SK-N-SH (cell line): ENCODE results near the gene INAVA. TPM values are rescaled to one million over a fixed set of nuclear protein-coding genes. Genes with fewer than 3 reads are reported as not detected.

Experiments used
- CTCF ChIA-PET: fragments of 300-600, 350-600 bp; formaldehyde crosslinking; extraction: SDS; loops from one replicate; lab custom pipeline; 2021; lab: Yijun Ruan, JAX
- POLR2A ChIA-PET: fragments of 350-600 bp; sonication (Branson Sonifier 250); formaldehyde crosslinking; extraction: SDS; loops from one replicate; lab custom pipeline; 2020; ENCODE audit warnings: antibody characterized with exemption, inconsistent platforms; lab: Yijun Ruan, JAX
- DNase-seq: peaks from one replicate; pipeline ENCODE4 v3.0.0; 2012
- H2AFZ ChIP-seq: fragments of 200-600 bp; sonication (generic); 2 replicates; pipeline ENCODE4 v1.8.1; 2016; ENCODE audit warnings: antibody characterized with exemption, mild to moderate bottlenecking, low read depth
- H3F3A ChIP-seq: fragments of 200-600 bp; sonication (generic); replicated peaks from 2 replicates; pipeline ENCODE3; 2016; ENCODE audit warnings: antibody characterized with exemption, mild to moderate bottlenecking; ENCODE audit not compliant: insufficient read depth
- H3K27ac ChIP-seq, 2 experiments: fragments of 200-500 bp in 1 of 2; fragments of 200-600 bp in 1 of 2; sonication (Bioruptor generic) in 1 of 2; sonication (generic), shearing (Covaris generic) in 1 of 2; 2 replicates each; pipeline versions ENCODE4 v1.5.1 to v1.6.1; 2014 to 2016; ENCODE audit warnings: low read depth in 2 of 2, inconsistent platforms in 1 of 2, low read length in 1 of 2, mild to moderate bottlenecking in 1 of 2, mixed read lengths in 1 of 2
- H3K27me3 ChIP-seq: fragments of 200-600 bp; sonication (generic), shearing (Covaris generic); 2 replicates; pipeline ENCODE4 v1.6.1; 2016; ENCODE audit warnings: mixed run types; ENCODE audit not compliant: insufficient read depth
- H3K36me3 ChIP-seq, 2 experiments: fragments of 200-500 bp in 1 of 2; fragments of 200-600 bp in 1 of 2; sonication (Bioruptor generic) in 1 of 2; sonication (generic) in 1 of 2; replicated peaks in 1 of 2; 2 replicates each; pipeline versions ENCODE3 to v1.5.1; 2014 to 2016; ENCODE audit warnings: low read length in 1 of 2, mild to moderate bottlenecking in 1 of 2; ENCODE audit not compliant: insufficient read depth in 2 of 2, control insufficient read depth in 1 of 2
- H3K4me1 ChIP-seq, 2 experiments: fragments of 200-500 bp in 1 of 2; fragments of 200-600 bp in 1 of 2; sonication (Bioruptor generic) in 1 of 2; sonication (generic), shearing (Covaris generic) in 1 of 2; 2 replicates each; pipeline versions ENCODE4 v1.5.1 to v1.6.1; 2014 to 2016; ENCODE audit warnings: low read depth in 1 of 2, low read length in 1 of 2, mixed run types in 1 of 2; ENCODE audit not compliant: insufficient read depth in 2 of 2, control insufficient read depth in 1 of 2
- H3K4me2 ChIP-seq: fragments of 200-600 bp; sonication (generic), shearing (Covaris generic); 2 replicates; pipeline ENCODE4 v1.6.1; 2017; ENCODE audit warnings: mixed run types
- H3K4me3 ChIP-seq, 2 experiments: fragments of 200-500 bp in 1 of 2; fragments of 200-600 bp in 1 of 2; sonication (Bioruptor generic) in 1 of 2; sonication (generic), shearing (Covaris generic) in 1 of 2; 2 replicates each; pipeline versions ENCODE4 v1.5.1 to v1.8.1; 2014 to 2016; ENCODE audit warnings: low read depth in 2 of 2, inconsistent platforms in 1 of 2, low read length in 1 of 2, mild to moderate bottlenecking in 1 of 2, mixed read lengths in 1 of 2, moderate library complexity in 1 of 2
- H3K79me2 ChIP-seq: fragments of 200-600 bp; sonication (generic); 2 replicates; pipeline ENCODE4 v1.8.1; 2017; ENCODE audit warnings: mild to moderate bottlenecking; ENCODE audit not compliant: insufficient read depth
- H3K9ac ChIP-seq: fragments of 200-600 bp; sonication (generic); 2 replicates; pipeline ENCODE4 v1.6.1; 2017; ENCODE audit warnings: mixed run types
- H3K9me2 ChIP-seq: fragments of 200-600 bp; sonication (generic); 2 replicates; pipeline ENCODE4 v1.6.1; 2017; ENCODE audit warnings: mixed run types
- H3K9me3 ChIP-seq: fragments of 200-600 bp; sonication (generic); 2 replicates; pipeline ENCODE4 v1.6.1; 2017; ENCODE audit warnings: mixed run types, mild to moderate bottlenecking, moderate library complexity
- H4K20me1 ChIP-seq: fragments of 200-600 bp; sonication (generic); 2 replicates; pipeline ENCODE4 v1.6.1; 2017; ENCODE audit warnings: mild to moderate bottlenecking, mixed run types; ENCODE audit not compliant: insufficient read depth
- ELF1 ChIP-seq: IDR thresholded peaks from 2 replicates; pipeline ENCODE4 v1.4.0; 2012
- EZH2phosphoT487 ChIP-seq: fragments of 200-600 bp; sonication (generic); IDR thresholded peaks from 2 replicates; pipeline ENCODE4 v1.6.1; 2017; ENCODE audit warnings: low read depth, mixed run types, mild to moderate bottlenecking, antibody characterized with exemption, moderate library complexity, borderline replicate concordance
- FOSL2 ChIP-seq: IDR thresholded peaks from 2 replicates; pipeline ENCODE4 v1.4.0; 2012; ENCODE audit warnings: low read depth, mild to moderate bottlenecking, moderate library complexity, borderline replicate concordance
- GATA2 ChIP-seq: sonication (generic); formaldehyde crosslinking; IDR thresholded peaks from 2 replicates; pipeline ENCODE4 v1.5.0; 2020; ENCODE audit warnings: mild to moderate bottlenecking, missing genetic modification reagents
- JUND ChIP-seq: IDR thresholded peaks from 2 replicates; pipeline ENCODE4 v1.4.0; 2012
- POLR2AphosphoS5 ChIP-seq: IDR thresholded peaks from 2 replicates; pipeline ENCODE4 v1.6.1; 2012; ENCODE audit warnings: low read depth, low read length
- RAD21 ChIP-seq: IDR thresholded peaks from 2 replicates; pipeline ENCODE4 v1.6.1; 2012; ENCODE audit warnings: mild to moderate bottlenecking, low read length
- RFX5 ChIP-seq: IDR thresholded peaks from 2 replicates; pipeline ENCODE4 v1.6.1; 2012; ENCODE audit warnings: mild to moderate bottlenecking, improper control_type of control experiment, low read length
- SIN3A ChIP-seq: IDR thresholded peaks from 2 replicates; pipeline ENCODE4 v1.6.1; 2012; ENCODE audit warnings: low read depth, mild to moderate bottlenecking, low read length, moderate library complexity, borderline replicate concordance
- SMC3 ChIP-seq: IDR thresholded peaks from 2 replicates; pipeline ENCODE4 v1.6.1; 2012; ENCODE audit warnings: low read depth, low read length, improper control_type of control experiment
- TAF1 ChIP-seq: IDR thresholded peaks from 2 replicates; pipeline ENCODE4 v1.6.1; 2012; ENCODE audit warnings: low read depth, mild to moderate bottlenecking, low read length, moderate library complexity, borderline replicate concordance
- TCF12 ChIP-seq: IDR thresholded peaks from 2 replicates; pipeline ENCODE4 v1.4.0; 2012
- TEAD4 ChIP-seq: IDR thresholded peaks from 2 replicates; pipeline ENCODE4 v1.4.0; 2012; ENCODE audit warnings: mild to moderate bottlenecking, borderline replicate concordance; ENCODE audit not compliant: insufficient read depth
- YY1 ChIP-seq: IDR thresholded peaks from 2 replicates; pipeline ENCODE4 v1.4.0; 2012; ENCODE audit warnings: low read depth, mild to moderate bottlenecking
- WGBS: methylation state at CpG from one replicate; pipeline ENCODE4 v1.1.6; 2017; ENCODE audit warnings: low lambda C conversion rate; 5-methylcytosine and 5-hydroxymethylcytosine counted together
- polyA plus RNA-seq, 3 experiments: library from polyadenylated mRNA; depleted of rRNA; stranded (reverse); fragments of >200 nt; gene quantifications; 2 replicates each; pipeline ENCODE4 v1.2.3, GENCODE V29; 2012
- TF ChIP-seq, protein P1 (sequence below): IDR thresholded peaks from 2 replicates; pipeline ENCODE4 v1.4.0; 2012; ENCODE audit warnings: low read depth, borderline replicate concordance
- TF ChIP-seq, protein P2 (sequence below): IDR thresholded peaks from 2 replicates; pipeline ENCODE4 v1.4.0; 2012; ENCODE audit warnings: low read depth

INAVA gene
- polyA plus RNA-seq, 1 of the 3 experiments (the other 2 are of a cell fraction): 0.12 TPM

DNA sequence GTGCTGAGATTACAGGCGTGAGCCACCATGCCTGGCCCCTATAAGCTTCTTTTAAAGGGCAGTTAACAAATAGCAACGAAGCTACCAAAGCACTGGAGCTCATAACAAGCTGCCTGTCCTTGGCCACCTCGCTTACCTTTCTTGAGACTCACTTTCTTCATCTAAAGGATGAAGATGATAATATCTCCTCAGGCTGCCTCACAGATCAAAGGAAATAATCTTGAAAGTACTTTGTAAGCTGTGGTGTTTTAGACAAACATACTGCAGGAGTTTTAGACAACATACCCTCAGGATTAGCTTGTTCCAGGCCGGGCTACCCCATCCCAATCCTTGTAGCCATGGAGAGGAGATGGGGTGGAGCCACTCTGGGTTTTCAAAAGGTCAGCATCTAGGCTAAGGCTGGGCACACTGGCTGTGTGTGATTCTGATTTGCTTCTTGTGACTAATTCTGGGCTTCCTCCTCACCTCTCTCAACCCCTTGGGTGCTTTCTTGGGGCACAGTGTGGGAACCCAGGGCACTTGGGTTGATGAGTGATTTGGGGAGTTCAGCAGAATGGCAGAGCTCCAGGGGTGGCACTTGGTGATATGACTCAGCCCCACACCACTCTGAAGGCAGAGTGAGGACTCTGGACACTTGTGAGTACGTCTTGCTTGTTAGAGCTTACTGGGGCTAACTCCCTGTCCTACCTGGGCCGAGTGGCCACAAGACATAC, 16.7 kb upstream of the INAVA start:
- no peaks in the 10 kb centered on the region; the same call in 1 of the 2 replicates for H3K27me3 ChIP-seq
- 57% methylated on average over 6 of the region's 6 CpGs for WGBS
- CTCF ChIA-PET: interaction anchor here (1.1 to 3.0 kb wide), 3 partner anchors 13 to 236 kb away, joined by 3 to 13 read pairs (median 3); no protein-coding TSS in a partner anchor
- no peak overlapping the region for H3K4me2 ChIP-seq
- H2AFZ ChIP-seq: no peak overlapping the region
- H3K9ac ChIP-seq: no peak overlapping the region
- no peaks in the 10 kb centered on the region for H3K9me3 ChIP-seq
- H3F3A ChIP-seq: no peaks in the 10 kb centered on the region
- no peaks in the 10 kb centered on the region; a peak in 1 of 4 replicates for H3K4me1 ChIP-seq
- no peaks in the 10 kb centered on the region for H3K79me2 ChIP-seq
- TF ChIP-seq ELF1 (no peak), TEAD4 (no peak), SIN3A (no peak), EZH2phosphoT487 (no peak)
- TF ChIP-seq, all 33 proteins: peak for 0
- H3K27ac ChIP-seq: no peak overlapping the region
- no peak overlapping the region for H3K4me3 ChIP-seq
- no peaks in the 10 kb centered on the region for H4K20me1 ChIP-seq
- no peaks in the 10 kb centered on the region for H3K9me2 ChIP-seq
- POLR2A ChIA-PET: no interaction called here
- no peak for DNase-seq
- no peaks in the 10 kb centered on the region for H3K36me3 ChIP-seq

DNA sequence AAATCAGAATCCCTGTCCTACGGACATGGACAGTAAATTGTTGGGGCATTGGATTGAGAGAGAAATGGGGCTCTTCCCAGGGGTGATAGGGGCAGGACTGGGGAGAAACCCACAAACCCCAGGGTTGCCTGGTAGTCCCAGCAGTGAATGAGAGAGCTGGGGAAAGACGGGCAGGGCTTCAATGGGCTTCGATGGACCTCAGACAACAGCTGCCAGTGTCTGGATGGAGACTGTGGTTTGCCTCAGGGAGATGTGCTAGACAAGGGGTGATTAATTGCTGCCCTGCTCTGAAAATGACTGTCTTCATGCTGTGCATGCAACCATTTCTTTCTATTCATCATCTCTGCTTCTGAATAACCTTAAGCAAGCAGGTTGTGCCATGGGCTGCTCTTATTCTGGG, 14.5 kb upstream of the INAVA start:
- POLR2A ChIA-PET: no interaction called here
- CTCF ChIA-PET: interaction anchor here (1.2 kb wide), 1 partner anchor 11 kb away, joined by 4 read pairs; no protein-coding TSS in a partner anchor

DNA sequence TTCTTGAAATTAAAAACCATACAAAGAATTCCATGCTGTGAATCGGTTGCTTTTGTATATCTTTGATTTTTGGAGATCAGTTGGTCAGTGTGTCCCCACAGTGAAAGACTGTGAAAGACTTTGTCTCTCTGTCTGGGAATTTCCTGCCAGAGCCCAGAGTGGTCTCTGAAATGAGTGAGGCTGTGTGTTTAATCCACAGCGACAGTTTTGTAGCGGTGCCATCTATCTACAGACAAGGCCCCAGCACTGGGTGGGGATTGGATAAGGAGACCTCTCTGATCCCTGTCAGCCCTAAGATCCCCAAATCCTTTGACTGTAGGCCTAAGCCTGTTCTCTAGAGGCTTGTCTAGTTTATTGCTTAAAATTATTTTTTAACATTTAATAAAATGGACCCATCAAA, 11.6 kb upstream of the INAVA start:
- DNase-seq: no peak
- no peaks in the 10 kb centered on the region for H3F3A ChIP-seq
- H2AFZ ChIP-seq: no peak overlapping the region
- TF ChIP-seq RAD21 (no peak), TAF1 (no peak), GATA2 (CRISPR knock-in tag) (no peak), POLR2AphosphoS5 (no peak), SMC3 (no peak), TCF12 (no peak), FOSL2 (no peak), JUND (no peak)
- TF ChIP-seq, protein P1, sequence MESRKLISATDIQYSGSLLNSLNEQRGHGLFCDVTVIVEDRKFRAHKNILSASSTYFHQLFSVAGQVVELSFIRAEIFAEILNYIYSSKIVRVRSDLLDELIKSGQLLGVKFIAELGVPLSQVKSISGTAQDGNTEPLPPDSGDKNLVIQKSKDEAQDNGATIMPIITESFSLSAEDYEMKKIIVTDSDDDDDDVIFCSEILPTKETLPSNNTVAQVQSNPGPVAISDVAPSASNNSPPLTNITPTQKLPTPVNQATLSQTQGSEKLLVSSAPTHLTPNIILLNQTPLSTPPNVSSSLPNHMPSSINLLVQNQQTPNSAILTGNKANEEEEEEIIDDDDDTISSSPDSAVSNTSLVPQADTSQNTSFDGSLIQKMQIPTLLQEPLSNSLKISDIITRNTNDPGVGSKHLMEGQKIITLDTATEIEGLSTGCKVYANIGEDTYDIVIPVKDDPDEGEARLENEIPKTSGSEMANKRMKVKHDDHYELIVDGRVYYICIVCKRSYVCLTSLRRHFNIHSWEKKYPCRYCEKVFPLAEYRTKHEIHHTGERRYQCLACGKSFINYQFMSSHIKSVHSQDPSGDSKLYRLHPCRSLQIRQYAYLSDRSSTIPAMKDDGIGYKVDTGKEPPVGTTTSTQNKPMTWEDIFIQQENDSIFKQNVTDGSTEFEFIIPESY: no peak
- TF ChIP-seq, protein P2, sequence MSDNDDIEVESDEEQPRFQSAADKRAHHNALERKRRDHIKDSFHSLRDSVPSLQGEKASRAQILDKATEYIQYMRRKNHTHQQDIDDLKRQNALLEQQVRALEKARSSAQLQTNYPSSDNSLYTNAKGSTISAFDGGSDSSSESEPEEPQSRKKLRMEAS: no peak
- CTCF ChIA-PET: no interaction called here
- POLR2A ChIA-PET: no interaction called here
- H3K4me3 ChIP-seq: no peak overlapping the region
- H3K9me3 ChIP-seq: no peaks in the 10 kb centered on the region
- H3K4me2 ChIP-seq: no peak overlapping the region
- WGBS: 85% methylated on average over 3 of the region's 3 CpGs
- no peak overlapping the region for H3K27ac ChIP-seq
- H3K4me1 ChIP-seq: no peaks in the 10 kb centered on the region; a peak in 1 of 4 replicates
- H3K9ac ChIP-seq: no peak overlapping the region
- no peaks in the 10 kb centered on the region; the same call in 1 of the 2 replicates for H3K27me3 ChIP-seq
- H4K20me1 ChIP-seq: no peaks in the 10 kb centered on the region
- no peaks in the 10 kb centered on the region for H3K36me3 ChIP-seq
- no peaks in the 10 kb centered on the region for H3K79me2 ChIP-seq
- no peaks in the 10 kb centered on the region for H3K9me2 ChIP-seq

More for the DNA sequence above, 14.5 kb upstream of the INAVA start:
- no peaks in the 10 kb centered on the region for H3K9me2 ChIP-seq
- H4K20me1 ChIP-seq: no peaks in the 10 kb centered on the region
- H3K4me1 ChIP-seq: no peaks in the 10 kb centered on the region; a peak in 1 of 4 replicates
- H3K4me3 ChIP-seq: no peak overlapping the region
- no peaks in the 10 kb centered on the region for H3F3A ChIP-seq
- H3K9ac ChIP-seq: no peak overlapping the region
- no peak for TF ChIP-seq YY1
- no peak for TF ChIP-seq RFX5
- H3K27ac ChIP-seq: no peak overlapping the region
- no peak overlapping the region for H3K4me2 ChIP-seq
- 59% methylated on average over 3 of the region's 3 CpGs for WGBS
- no peak for DNase-seq
- no peaks in the 10 kb centered on the region for H3K9me3 ChIP-seq
- no peaks in the 10 kb centered on the region for H3K36me3 ChIP-seq
- no peaks in the 10 kb centered on the region for H3K79me2 ChIP-seq
- no peaks in the 10 kb centered on the region; the same call in 1 of the 2 replicates for H3K27me3 ChIP-seq
- no peak overlapping the region for H2AFZ ChIP-seq
